Aorta (tissue), 5 donors: ENCODE results near the gene NUP93. TPM values are rescaled to one million over a fixed set of nuclear protein-coding genes. Genes with fewer than 3 reads are reported as not detected.
A peak's percentile ranks its signal among the peaks of the same experiment; 100 is the strongest.

ENCODE experiments used
- ATAC-seq: fragments of 200-7000 bp; cut with Tn5 transposase; one replicate; pipeline ENCODE4 v1.9.1; 2022; ENCODE audit warnings: moderate library complexity; ENCODE audit not compliant: low FRiP score
- DNase-seq, 2 donors: peaks; one replicate each; pipeline ENCODE4 v3.0.0-alpha.2; 2020
- H3K27ac ChIP-seq, 2 donors: one replicate each; pipeline ENCODE4 v1.5.1; 2013; ENCODE audit warnings: low read length in 2 of 2, mild to moderate bottlenecking in 2 of 2, moderate library complexity in 2 of 2, control low read depth in 1 of 2, inconsistent platforms in 1 of 2, low read depth in 1 of 2
- H3K27me3 ChIP-seq, 2 donors: one replicate each; pipeline ENCODE4 v1.6.1; 2013; ENCODE audit warnings: control low read depth in 1 of 2, low read length in 1 of 2, mild to moderate bottlenecking in 1 of 2, moderate library complexity in 1 of 2; ENCODE audit not compliant: insufficient read depth in 2 of 2, control insufficient read depth in 1 of 2
- H3K36me3 ChIP-seq, 2 donors: one replicate each; pipeline ENCODE4 v1.6.1; 2013; ENCODE audit warnings: control low read depth in 1 of 2, low read length in 1 of 2, mild to moderate bottlenecking in 1 of 2; ENCODE audit not compliant: insufficient read depth in 2 of 2, control insufficient read depth in 1 of 2
- H3K4me1 ChIP-seq, 2 donors: one replicate each; pipeline ENCODE4 v1.6.1; 2013; ENCODE audit warnings: low read length in 2 of 2, control low read depth in 1 of 2, mild to moderate bottlenecking in 1 of 2, moderate library complexity in 1 of 2; ENCODE audit not compliant: insufficient read depth in 2 of 2, control insufficient read depth in 1 of 2
- H3K4me3 ChIP-seq, 2 donors: one replicate each; pipeline ENCODE4 v1.5.1; 2013; ENCODE audit warnings: low read length in 2 of 2, control low read depth in 1 of 2, mild to moderate bottlenecking in 1 of 2
- H3K9me3 ChIP-seq: one replicate; pipeline ENCODE4 v1.6.1; 2013; ENCODE audit warnings: mild to moderate bottlenecking, low read length; ENCODE audit not compliant: control insufficient read depth
- WGBS, 2 donors: extraction: QIAGEN DNeasy Blood & Tissue Kit; methylation state at CpG; one replicate each; pipeline ENCODE4 v1.1.7; 2013; 5-methylcytosine and 5-hydroxymethylcytosine counted together
- intact Hi-C, 2 donors: fragments of 100-400 bp; cut with DNase I; formaldehyde crosslinking; loops; one replicate each; pipeline versions ENCODE4 v1.14.2 to v1.15.0; 2022
- polyA plus RNA-seq, 2 donors: library from polyadenylated mRNA; stranded (reverse); fragments of 200-250 nt; gene quantifications; one replicate each; pipeline ENCODE4 v1.2.3, GENCODE V29; 2013
- total RNA-seq, 2 donors: library from RNA; stranded (reverse); fragmentation: NEBNext Ultra II Directional; extraction: Animal tissue kit (Norgen Biotek cat#: 25700); gene quantifications; one replicate each; pipeline ENCODE4 v1.2.1, GENCODE V29; 2021
- donor health status: healthy with polysubstance abuse.
- donor health status: Bipolar disorder and iron deficiency.
- donor health status: DM: no; HTN: no; CAD: no.
- donor health status: DM: no; HTN: no; CAD: no.
- donor health status: DM: yes; HTN: yes; CAD: no.

NUP93 gene
- total and polyA plus RNA-seq, 4 donors: 32.9 to 57.5 (median 43.8) TPM

DNA sequence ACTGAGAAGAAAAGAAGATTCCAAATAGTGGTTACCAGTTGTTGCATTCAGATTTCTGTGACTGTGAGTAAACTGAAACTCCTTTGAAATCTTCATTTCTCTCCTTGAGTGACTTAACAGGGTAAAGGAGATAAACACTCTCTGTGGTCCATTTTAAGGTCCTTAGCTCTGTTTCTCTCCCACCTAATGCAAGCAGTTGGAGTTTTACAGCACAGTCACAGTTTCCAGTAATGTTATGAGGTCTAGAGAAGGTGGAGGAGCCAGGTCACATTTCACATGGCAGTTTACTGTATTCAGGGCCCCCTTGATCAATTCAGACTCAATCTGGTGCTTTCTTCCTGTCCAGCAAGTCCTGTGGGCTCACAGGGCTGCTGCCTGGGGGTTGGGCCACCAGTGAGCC lies 102.8 kb downstream of the NUP93 start:
- DNase-seq: no peak
- H3K36me3 ChIP-seq: peaks cover 2 to 13% of the 10 kb centered on the region in 2 donors
- intact Hi-C loops: no loop called here
- H3K27me3 ChIP-seq: no peaks in the 10 kb centered on the region
- H3K4me3 ChIP-seq: no peak overlapping the region
- H3K27ac ChIP-seq: no peak overlapping the region
- H3K4me1 ChIP-seq: no peaks in the 10 kb centered on the region
- ATAC-seq: no peak
- no peaks in the 10 kb centered on the region for H3K9me3 ChIP-seq

GRCh38 chr16:56833243-56833970 lies 103.5 kb downstream of the NUP93 start:
- no peak for ATAC-seq
- intact Hi-C loops: no loop called here
- 93 to 94% methylated on average over 9 of the region's 9 CpGs for WGBS, 2 donors
- no peak for DNase-seq
- Histone ChIP-seq H3K36me3 (peaks cover 2 to 13% of the 10 kb centered on the region in 2 donors), H3K9me3 (no peaks in the 10 kb centered on the region), H3K27ac (no peak overlapping the region), H3K4me1 (no peaks in the 10 kb centered on the region), H3K4me3 (no peak overlapping the region), H3K27me3 (no peaks in the 10 kb centered on the region)

DNA sequence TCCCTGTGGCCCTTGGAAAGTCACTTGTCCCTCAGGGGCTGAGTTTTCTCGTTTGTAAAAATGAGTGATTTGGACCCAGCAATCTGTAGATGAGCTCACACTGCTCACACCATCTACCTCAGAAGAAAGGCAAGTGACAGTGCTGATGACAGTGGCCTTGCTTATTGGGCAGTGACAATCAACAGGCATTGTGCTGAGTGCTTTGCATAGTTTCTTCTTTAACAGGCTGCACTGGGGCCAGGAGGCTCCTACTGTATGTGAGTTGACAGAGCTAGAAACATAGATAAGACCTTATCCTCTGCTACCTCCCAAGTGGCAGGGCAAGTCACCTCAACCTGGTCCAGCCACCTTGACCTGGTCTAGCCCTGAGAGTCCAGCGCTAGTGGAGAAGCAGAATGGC lies 105.4 kb downstream of the NUP93 start:
- Histone ChIP-seq H3K4me3 (no peak overlapping the region), H3K27me3 (no peaks in the 10 kb centered on the region), H3K27ac (no peak overlapping the region), H3K4me1 (no peaks in the 10 kb centered on the region), H3K9me3 (no peaks in the 10 kb centered on the region), H3K36me3 (peaks cover 2 to 13% of the 10 kb centered on the region in 2 donors)
- intact Hi-C loops: no loop called here
- ATAC-seq: peak; percentile 15
- 79 to 83% methylated on average over 2 of the region's 2 CpGs for WGBS, 2 donors
- DNase-seq: no peak

DNA sequence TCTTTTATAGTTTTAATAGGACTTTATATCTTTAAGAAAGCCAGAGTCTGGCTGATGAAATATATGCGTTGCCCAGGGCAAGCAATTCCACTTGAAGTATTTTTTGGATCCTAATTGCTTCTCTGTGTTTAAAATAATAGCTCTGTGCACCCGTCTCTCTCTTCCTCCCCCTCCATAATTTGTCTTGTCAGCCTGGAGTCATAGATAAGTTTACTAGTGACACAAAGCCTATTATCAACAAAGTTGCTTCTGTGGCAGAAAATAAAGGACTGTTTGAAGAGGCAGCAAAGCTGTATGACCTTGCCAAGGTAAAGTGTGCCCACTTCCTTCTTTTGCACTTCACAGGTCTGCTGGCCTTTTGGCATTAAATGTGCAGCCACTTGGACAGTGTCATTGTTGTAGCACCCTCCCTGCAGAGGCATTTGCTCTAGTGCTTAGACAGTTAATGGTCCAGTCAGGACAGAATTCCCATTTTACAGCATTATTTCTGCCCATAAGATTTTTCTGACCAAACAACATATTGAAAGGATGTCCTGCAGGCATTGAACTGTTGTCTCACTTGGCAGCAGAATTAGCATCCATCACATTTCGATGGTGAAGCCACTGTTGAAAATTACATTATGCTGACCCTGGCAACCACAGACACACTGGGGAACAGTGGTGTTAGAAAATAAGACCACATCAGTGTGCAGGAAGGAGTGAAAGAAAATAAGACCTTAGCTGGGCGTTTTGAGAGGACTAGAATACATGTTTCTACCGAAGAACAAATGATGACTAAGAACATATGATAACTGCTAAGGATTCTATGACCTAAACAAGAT lies 106.7 kb downstream of the NUP93 start:
- H3K36me3 ChIP-seq: peaks cover 6 to 13% of the 10 kb centered on the region in 2 donors
- intact Hi-C loops: no loop called here
- DNase-seq: no peak
- no peak for ATAC-seq
- H3K27ac ChIP-seq: no peak overlapping the region
- H3K27me3 ChIP-seq: no peaks in the 10 kb centered on the region
- H3K9me3 ChIP-seq: no peaks in the 10 kb centered on the region
- H3K4me1 ChIP-seq: no peaks in the 10 kb centered on the region
- no peak overlapping the region for H3K4me3 ChIP-seq
- WGBS, 2 donors: 51 to 60% methylated on average over 5 of the region's 5 CpGs

DNA sequence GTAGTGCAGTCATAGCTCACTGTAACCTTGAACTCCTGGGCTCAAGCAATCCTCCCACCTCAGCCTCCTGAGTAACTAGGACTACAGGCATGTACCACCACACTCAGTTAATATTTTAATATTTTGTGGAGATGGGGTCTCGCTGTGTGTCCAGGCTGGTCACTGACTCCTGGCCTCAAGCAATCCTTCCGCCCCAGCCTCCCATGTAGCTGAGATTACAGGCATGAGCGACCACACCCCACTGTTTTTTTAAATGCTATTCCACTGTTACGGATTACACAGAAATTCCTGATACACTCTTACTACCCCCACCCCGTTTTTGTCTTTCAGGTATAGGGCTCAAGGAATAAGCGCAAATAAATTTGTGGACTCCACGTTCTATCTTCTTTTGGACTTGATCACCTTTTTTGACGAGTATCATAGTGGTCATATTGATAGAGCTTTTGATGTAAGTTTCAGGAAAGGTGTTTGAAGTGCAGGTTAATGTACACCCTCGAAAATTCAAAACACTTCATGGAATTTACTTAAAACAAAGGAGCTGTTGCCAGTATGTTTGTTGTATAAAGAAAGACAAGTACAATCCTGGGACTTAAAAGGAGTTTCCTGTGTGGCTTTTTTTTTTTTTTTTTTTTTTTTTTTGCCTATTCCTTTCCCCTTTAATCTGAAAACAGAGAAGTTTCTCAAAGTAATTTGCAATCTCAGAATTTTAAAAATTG lies 108.9 kb downstream of the NUP93 start:
- 90 to 93% methylated on average over 9 of the region's 9 CpGs for WGBS, 2 donors
- H3K27ac ChIP-seq: no peak overlapping the region
- H3K4me1 ChIP-seq: no peaks in the 10 kb centered on the region
- no peaks in the 10 kb centered on the region for H3K9me3 ChIP-seq
- ATAC-seq: no peak
- H3K27me3 ChIP-seq: no peaks in the 10 kb centered on the region
- no peak overlapping the region for H3K4me3 ChIP-seq
- intact Hi-C loops: no loop called here
- no peak for DNase-seq
- H3K36me3 ChIP-seq: peaks cover 6 to 11% of the 10 kb centered on the region in 2 donors

DNA sequence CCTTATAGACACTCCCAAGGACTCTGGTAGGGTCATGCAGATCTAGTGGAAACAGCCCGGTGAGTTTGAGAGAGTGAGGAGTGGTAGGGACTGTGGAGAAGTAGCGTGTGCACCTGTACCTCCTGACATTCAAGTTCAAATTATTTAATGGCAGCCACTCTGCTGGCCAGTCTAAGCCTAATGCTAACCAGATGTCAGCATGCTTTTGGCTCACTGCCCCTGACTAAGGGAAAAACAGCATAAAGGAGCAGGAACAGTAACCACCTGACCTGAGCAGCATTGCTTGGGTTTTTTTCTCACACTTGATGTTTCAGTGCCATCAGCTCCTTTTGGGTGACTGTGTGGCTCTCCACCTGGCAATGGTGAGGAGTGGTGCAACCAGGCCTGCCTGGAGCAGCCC lies 111.3 kb downstream of the NUP93 start:
- Histone ChIP-seq H3K27ac (no peak overlapping the region), H3K9me3 (no peaks in the 10 kb centered on the region), H3K4me3 (no peak overlapping the region), H3K27me3 (no peaks in the 10 kb centered on the region), H3K4me1 (no peaks in the 10 kb centered on the region), H3K36me3 (peaks cover 4 to 9% of the 10 kb centered on the region in 2 donors)
- WGBS, 2 donors: 89% methylated on average over 2 of the region's 2 CpGs
- intact Hi-C loops: no loop called here
- DNase-seq: no peak
- ATAC-seq: no peak

DNA sequence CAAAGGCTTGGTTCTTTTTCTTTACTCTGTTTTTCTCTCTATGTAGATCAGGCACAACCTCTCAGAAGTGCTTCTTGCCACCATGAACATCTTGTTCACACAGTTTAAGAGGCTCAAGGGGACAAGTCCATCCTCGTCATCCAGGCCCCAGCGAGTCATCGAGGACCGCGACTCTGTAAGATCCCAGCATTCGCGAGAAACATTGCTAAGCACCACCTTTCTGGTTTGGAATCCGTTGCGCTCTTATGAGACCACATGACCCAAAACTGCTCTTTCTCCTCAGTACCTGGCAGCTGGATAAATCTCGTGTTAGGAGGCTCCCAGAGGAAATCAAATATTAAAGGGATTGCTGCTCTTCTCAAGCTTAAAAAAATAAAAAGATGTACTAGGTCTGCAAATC lies 111.7 kb downstream of the NUP93 start:
- Histone ChIP-seq H3K9me3 (no peaks in the 10 kb centered on the region), H3K36me3 (peaks cover 4 to 7% of the 10 kb centered on the region in 2 donors), H3K27me3 (no peaks in the 10 kb centered on the region), H3K27ac (no peak overlapping the region), H3K4me3 (no peak overlapping the region), H3K4me1 (no peaks in the 10 kb centered on the region)
- ATAC-seq (no peak), DNase-seq (no peak)
- WGBS, 2 donors: 92% methylated on average over 10 of the region's 10 CpGs
- intact Hi-C loops: no loop called here

DNA sequence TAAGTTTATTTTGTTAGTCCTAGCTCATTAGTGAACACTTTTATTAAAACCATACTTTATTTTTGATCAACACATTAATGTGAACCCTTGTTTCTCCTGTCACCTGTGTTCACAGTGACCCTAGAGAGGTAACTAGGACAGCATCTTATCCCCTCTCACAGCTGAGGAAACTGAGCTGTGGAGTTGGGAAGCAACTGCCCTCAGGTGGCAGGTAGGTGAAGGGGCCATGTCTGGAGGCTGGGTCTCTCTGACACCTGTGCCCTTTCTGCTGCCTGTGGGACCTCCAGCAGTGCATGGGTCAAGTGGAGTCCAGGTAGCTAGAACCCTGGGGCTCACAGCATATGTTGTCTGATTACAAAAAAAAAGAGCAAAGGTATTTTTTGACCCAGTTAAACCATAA lies 112.2 kb downstream of the NUP93 start:
- Histone ChIP-seq H3K27me3 (no peaks in the 10 kb centered on the region), H3K9me3 (no peaks in the 10 kb centered on the region), H3K36me3 (peaks cover 4 to 5% of the 10 kb centered on the region in 2 donors), H3K27ac (no peak overlapping the region), H3K4me3 (no peak overlapping the region), H3K4me1 (no peaks in the 10 kb centered on the region)
- DNase-seq: no peak
- intact Hi-C loops: no loop called here
- ATAC-seq: no peak
